Panc1 (cell line): ENCODE measurements around the gene PHF1. TPM values are rescaled to one million over a fixed set of nuclear protein-coding genes. Genes with fewer than 3 reads are reported as not detected.
A peak's percentile ranks its signal among the peaks of the same experiment; 100 is the strongest.

Experiments
- ATAC-seq: fragments of 200-7000 bp; cut with Tn5 transposase; 2 replicates; pipeline ENCODE4 v1.9.1; 2020; ENCODE audit warnings: mild to moderate bottlenecking, moderate library complexity
- BruUV-seq: library from RNA; stranded (reverse); fragments of 400-500 nt; replicated peaks from 2 replicates; lab custom pipeline; 2021; lab: Mats Ljungman, UMichigan
- CTCF ChIA-PET: fragments of 300-600 bp; sonication (Branson Sonifier 250); formaldehyde crosslinking; loops from one replicate; lab custom pipeline; 2022; ENCODE audit warnings: antibody characterized with exemption; lab: Charles Lee
- POLR2A ChIA-PET: fragments of 300-600 bp; sonication (Branson Sonifier 250); formaldehyde crosslinking; loops from one replicate; lab custom pipeline; 2022; ENCODE audit warnings: antibody characterized with exemption; lab: Charles Lee
- DNase-seq: peaks from one replicate; pipeline ENCODE4 v3.0.0-alpha.2; 2010; ENCODE audit warnings: low read depth, low spot score
- H3K27ac ChIP-seq: 2 replicates; pipeline ENCODE4 v1.5.1; 2011; ENCODE audit warnings: mild to moderate bottlenecking, low read length, inconsistent platforms
- H3K27me3 ChIP-seq: fragments of 200-500 bp; sonication (Bioruptor generic); 2 replicates; pipeline ENCODE4 v1.6.0; 2014; ENCODE audit warnings: low read length, inconsistent platforms; ENCODE audit not compliant: control insufficient read depth, insufficient read depth
- H3K36me3 ChIP-seq: fragments of 200-500 bp; sonication (Bioruptor generic); 2 replicates; pipeline ENCODE4 v1.5.1; 2014; ENCODE audit warnings: inconsistent platforms, mild to moderate bottlenecking, low read length, moderate library complexity; ENCODE audit not compliant: control insufficient read depth, insufficient read depth
- H3K4me1 ChIP-seq: 2 replicates; pipeline ENCODE4 v1.5.1; 2011; ENCODE audit warnings: inconsistent platforms, mild to moderate bottlenecking, low read length, moderate library complexity; ENCODE audit not compliant: control insufficient read depth, insufficient read depth
- H3K4me3 ChIP-seq, 2 experiments: 2 replicates each; pipeline ENCODE4 v1.5.1; 2011 to 2012; ENCODE audit warnings: low read depth in 2 of 2, low read length in 2 of 2, mild to moderate bottlenecking in 2 of 2, inconsistent platforms in 1 of 2, moderate library complexity in 1 of 2
- H3K9me3 ChIP-seq: fragments of 200-500 bp; sonication (Bioruptor generic); 2 replicates; pipeline ENCODE4 v1.5.1; 2014; ENCODE audit warnings: low read depth, mild to moderate bottlenecking, inconsistent platforms, low read length, moderate library complexity; ENCODE audit not compliant: control insufficient read depth, insufficient read depth
- POLR2AphosphoS5 ChIP-seq: IDR thresholded peaks from 2 replicates; pipeline ENCODE4 v1.6.1; 2012; ENCODE audit warnings: mild to moderate bottlenecking, low read depth, low read length, moderate library complexity
- SIN3A ChIP-seq: IDR thresholded peaks from 2 replicates; pipeline ENCODE4 v1.6.1; 2012; ENCODE audit warnings: low read depth, mild to moderate bottlenecking, low read length, moderate library complexity, borderline replicate concordance; ENCODE audit not compliant: insufficient read depth
- TCF7L2 ChIP-seq: IDR thresholded peaks from 2 replicates; pipeline ENCODE4 v1.6.1; 2011; ENCODE audit warnings: mild to moderate bottlenecking, low read depth, low read length, inconsistent platforms
- in situ Hi-C: cut with HindIII; loops from 2 replicates; pipeline ENCODE4 v1.10.0; 2016; ENCODE audit warnings: low sequenced_read_pairs, low pct_unique_long_range_greater_than_20kb
- intact Hi-C: fragments of 100-400 bp; cut with micrococcal nuclease; formaldehyde crosslinking; loops from one replicate; pipeline ENCODE4 v1.10.0; 2022; ENCODE audit not compliant: unreplicated experiment
- total RNA-seq: library from RNA; stranded (reverse); gene quantifications from one replicate; pipeline ENCODE4 v1.2.1, GENCODE V29; 2021; ENCODE audit not compliant: unreplicated experiment
- TF ChIP-seq, protein P1 (sequence below), 2 experiments: IDR thresholded peaks; 2 replicates each; pipeline ENCODE4 v1.6.1; 2011 to 2012; ENCODE audit warnings: low read depth in 2 of 2, control low read depth in 1 of 2, low read length in 1 of 2, mild to moderate bottlenecking in 1 of 2, moderate library complexity in 1 of 2; ENCODE audit not compliant: insufficient read depth in 1 of 2
- TF ChIP-seq, protein P2 (sequence below): fragments of 450-650 bp; IDR thresholded peaks from 2 replicates; pipeline ENCODE4 v1.5.1; 2017; ENCODE audit warnings: mild to moderate bottlenecking

The PHF1 gene
- total RNA-seq, 1 experiment from 2014 or later, result 51.6 TPM

- CTCF ChIA-PET, result interaction anchor here (0.7 kb wide), 1 partner anchor 8 kb away, joined by 3 read pairs; no protein-coding TSS in a partner anchor
- no TSS peak for BruUV-seq
- ATAC-seq (peak; percentile 54), DNase-seq (no peak)
- Histone ChIP-seq H3K27ac (no peak overlapping the region), H3K9me3 (no peaks in the 10 kb centered on the region), H3K36me3 (peaks cover 5% of the 10 kb centered on the region; the same call in 1 of the 2 replicates), H3K27me3 (no peaks in the 10 kb centered on the region), H3K4me3 (no peak overlapping the region; a peak in 1 of 4 replicates), H3K4me1 (peaks cover 33% of the 10 kb centered on the region)
- POLR2A ChIA-PET, result interaction anchor here (0.6 kb wide), 1 partner anchor 117 kb away, joined by 4 read pairs; no protein-coding TSS in a partner anchor
- intact Hi-C loops (no loop called here), in situ Hi-C loops (no loop called here)
- TF ChIP-seq, protein P1, sequence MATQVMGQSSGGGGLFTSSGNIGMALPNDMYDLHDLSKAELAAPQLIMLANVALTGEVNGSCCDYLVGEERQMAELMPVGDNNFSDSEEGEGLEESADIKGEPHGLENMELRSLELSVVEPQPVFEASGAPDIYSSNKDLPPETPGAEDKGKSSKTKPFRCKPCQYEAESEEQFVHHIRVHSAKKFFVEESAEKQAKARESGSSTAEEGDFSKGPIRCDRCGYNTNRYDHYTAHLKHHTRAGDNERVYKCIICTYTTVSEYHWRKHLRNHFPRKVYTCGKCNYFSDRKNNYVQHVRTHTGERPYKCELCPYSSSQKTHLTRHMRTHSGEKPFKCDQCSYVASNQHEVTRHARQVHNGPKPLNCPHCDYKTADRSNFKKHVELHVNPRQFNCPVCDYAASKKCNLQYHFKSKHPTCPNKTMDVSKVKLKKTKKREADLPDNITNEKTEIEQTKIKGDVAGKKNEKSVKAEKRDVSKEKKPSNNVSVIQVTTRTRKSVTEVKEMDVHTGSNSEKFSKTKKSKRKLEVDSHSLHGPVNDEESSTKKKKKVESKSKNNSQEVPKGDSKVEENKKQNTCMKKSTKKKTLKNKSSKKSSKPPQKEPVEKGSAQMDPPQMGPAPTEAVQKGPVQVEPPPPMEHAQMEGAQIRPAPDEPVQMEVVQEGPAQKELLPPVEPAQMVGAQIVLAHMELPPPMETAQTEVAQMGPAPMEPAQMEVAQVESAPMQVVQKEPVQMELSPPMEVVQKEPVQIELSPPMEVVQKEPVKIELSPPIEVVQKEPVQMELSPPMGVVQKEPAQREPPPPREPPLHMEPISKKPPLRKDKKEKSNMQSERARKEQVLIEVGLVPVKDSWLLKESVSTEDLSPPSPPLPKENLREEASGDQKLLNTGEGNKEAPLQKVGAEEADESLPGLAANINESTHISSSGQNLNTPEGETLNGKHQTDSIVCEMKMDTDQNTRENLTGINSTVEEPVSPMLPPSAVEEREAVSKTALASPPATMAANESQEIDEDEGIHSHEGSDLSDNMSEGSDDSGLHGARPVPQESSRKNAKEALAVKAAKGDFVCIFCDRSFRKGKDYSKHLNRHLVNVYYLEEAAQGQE (IDR thresholded peaks at IDR 0.05; ENCODE audit: insufficient read depth in 1 of 2, low read depth in 2 of 2, low read length in 1 of 2), result no peak
- TF ChIP-seq TCF7L2 (no peak), SIN3A (no peak), POLR2AphosphoS5 (no peak)
- TF ChIP-seq, protein P2, sequence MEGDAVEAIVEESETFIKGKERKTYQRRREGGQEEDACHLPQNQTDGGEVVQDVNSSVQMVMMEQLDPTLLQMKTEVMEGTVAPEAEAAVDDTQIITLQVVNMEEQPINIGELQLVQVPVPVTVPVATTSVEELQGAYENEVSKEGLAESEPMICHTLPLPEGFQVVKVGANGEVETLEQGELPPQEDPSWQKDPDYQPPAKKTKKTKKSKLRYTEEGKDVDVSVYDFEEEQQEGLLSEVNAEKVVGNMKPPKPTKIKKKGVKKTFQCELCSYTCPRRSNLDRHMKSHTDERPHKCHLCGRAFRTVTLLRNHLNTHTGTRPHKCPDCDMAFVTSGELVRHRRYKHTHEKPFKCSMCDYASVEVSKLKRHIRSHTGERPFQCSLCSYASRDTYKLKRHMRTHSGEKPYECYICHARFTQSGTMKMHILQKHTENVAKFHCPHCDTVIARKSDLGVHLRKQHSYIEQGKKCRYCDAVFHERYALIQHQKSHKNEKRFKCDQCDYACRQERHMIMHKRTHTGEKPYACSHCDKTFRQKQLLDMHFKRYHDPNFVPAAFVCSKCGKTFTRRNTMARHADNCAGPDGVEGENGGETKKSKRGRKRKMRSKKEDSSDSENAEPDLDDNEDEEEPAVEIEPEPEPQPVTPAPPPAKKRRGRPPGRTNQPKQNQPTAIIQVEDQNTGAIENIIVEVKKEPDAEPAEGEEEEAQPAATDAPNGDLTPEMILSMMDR, result no peak
These were observed 20.4 kb downstream of the PHF1 start for GRCh38 chr6:33430991-33431879.

- DNase-seq, result no peak
- Histone ChIP-seq H3K9me3 (no peaks in the 10 kb centered on the region), H3K4me3 (no peak overlapping the region), H3K4me1 (peaks cover 32% of the 10 kb centered on the region), H3K27ac (no peak overlapping the region), H3K27me3 (no peaks in the 10 kb centered on the region), H3K36me3 (peaks cover 5% of the 10 kb centered on the region; the same call in 1 of the 2 replicates)
- in situ Hi-C loops, result no loop called here
- ATAC-seq, result no peak
- ChIA-PET CTCF (no interaction called here), POLR2A (no interaction called here)
- BruUV-seq, result no TSS peak
- TF ChIP-seq POLR2AphosphoS5 (no peak), SIN3A (no peak), TCF7L2 (no peak)
- TF ChIP-seq, protein P1 (IDR thresholded peaks at IDR 0.05; ENCODE audit: insufficient read depth in 1 of 2, low read depth in 2 of 2, low read length in 1 of 2), result no peak
- TF ChIP-seq, protein P2, result no peak
- intact Hi-C loops, result no loop called here
These were observed 21.2 kb downstream of the PHF1 start for GRCh38 chr6:33431880-33432541.
